Measurements from ENCODE around the gene RNF208. TPM values are rescaled to one million over a fixed set of nuclear protein-coding genes. Genes with fewer than 3 reads are reported as not detected.

The RNF208 gene
- total and polyA plus RNA-seq, 9 of the 15 experiments (the other 6 are each of a cell fraction or from before 2014, with no cell fraction given): 0.15 to 6.9 (median 0.50) TPM; not detected in 2

- TF ChIP-seq, protein P1, sequence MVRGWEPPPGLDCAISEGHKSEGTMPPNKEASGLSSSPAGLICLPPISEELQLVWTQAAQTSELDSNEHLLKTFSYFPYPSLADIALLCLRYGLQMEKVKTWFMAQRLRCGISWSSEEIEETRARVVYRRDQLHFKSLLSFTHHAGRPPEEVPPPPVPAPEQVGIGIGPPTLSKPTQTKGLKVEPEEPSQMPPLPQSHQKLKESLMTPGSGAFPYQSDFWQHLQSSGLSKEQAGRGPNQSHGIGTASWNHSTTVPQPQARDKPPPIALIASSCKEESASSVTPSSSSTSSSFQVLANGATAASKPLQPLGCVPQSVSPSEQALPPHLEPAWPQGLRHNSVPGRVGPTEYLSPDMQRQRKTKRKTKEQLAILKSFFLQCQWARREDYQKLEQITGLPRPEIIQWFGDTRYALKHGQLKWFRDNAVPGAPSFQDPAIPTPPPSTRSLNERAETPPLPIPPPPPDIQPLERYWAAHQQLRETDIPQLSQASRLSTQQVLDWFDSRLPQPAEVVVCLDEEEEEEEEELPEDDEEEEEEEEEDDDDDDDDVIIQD (CRISPR knock-in tag; IDR thresholded peaks at IDR 0.05): no peak
- peak; percentile 9 for TF ChIP-seq CTCFL (IDR thresholded peaks at IDR 0.05; ENCODE audit: borderline replicate concordance, insufficient read depth, low read depth, low read length, poor library complexity, severe bottlenecking)
- no peak for TF ChIP-seq ZKSCAN8 (CRISPR knock-in tag; IDR thresholded peaks at IDR 0.05)
- 0 out of 2 replicates have a peak, but pooled peaks have one; percentile 21 for TF ChIP-seq ETV5 (CRISPR knock-in tag; IDR thresholded peaks at IDR 0.05; ENCODE audit: low read depth)
- no peak for TF ChIP-seq MLX (CRISPR knock-in tag; conservative IDR thresholded peaks at IDR 0.05)
- TF ChIP-seq MEIS2 (IDR thresholded peaks at IDR 0.05; ENCODE audit: partially characterized antibody): peak; percentile 80
- TF ChIP-seq SMARCC2 (IDR thresholded peaks at IDR 0.05; ENCODE audit: low read depth): no peak
- no peak for TF ChIP-seq SREBF2 (CRISPR knock-in tag; IDR thresholded peaks at IDR 0.05)
- no peak for TF ChIP-seq ZNF174 (CRISPR knock-in tag; IDR thresholded peaks at IDR 0.05)
- no peak for TF ChIP-seq LCOR (CRISPR knock-in tag; IDR thresholded peaks at IDR 0.05)
- no peak for TF ChIP-seq HIVEP1 (CRISPR knock-in tag; IDR thresholded peaks at IDR 0.05)
- TF ChIP-seq SIRT6 (IDR thresholded peaks at IDR 0.05; ENCODE audit: low read depth, low read length): no peak
- peak; percentile 56 for TF ChIP-seq DACH1 (IDR thresholded peaks at IDR 0.05; ENCODE audit: partially characterized antibody)
- peak; percentile 59 to 91 (median 83) for TF ChIP-seq CTCF (IDR thresholded peaks at IDR 0.05 in 2 of 3, conservative IDR thresholded peaks at IDR 0.05 in 1 of 3; ENCODE audit: insufficient read depth in 2 of 3, low read depth in 1 of 3, low read length in 3 of 3)
- TF ChIP-seq, protein P2, sequence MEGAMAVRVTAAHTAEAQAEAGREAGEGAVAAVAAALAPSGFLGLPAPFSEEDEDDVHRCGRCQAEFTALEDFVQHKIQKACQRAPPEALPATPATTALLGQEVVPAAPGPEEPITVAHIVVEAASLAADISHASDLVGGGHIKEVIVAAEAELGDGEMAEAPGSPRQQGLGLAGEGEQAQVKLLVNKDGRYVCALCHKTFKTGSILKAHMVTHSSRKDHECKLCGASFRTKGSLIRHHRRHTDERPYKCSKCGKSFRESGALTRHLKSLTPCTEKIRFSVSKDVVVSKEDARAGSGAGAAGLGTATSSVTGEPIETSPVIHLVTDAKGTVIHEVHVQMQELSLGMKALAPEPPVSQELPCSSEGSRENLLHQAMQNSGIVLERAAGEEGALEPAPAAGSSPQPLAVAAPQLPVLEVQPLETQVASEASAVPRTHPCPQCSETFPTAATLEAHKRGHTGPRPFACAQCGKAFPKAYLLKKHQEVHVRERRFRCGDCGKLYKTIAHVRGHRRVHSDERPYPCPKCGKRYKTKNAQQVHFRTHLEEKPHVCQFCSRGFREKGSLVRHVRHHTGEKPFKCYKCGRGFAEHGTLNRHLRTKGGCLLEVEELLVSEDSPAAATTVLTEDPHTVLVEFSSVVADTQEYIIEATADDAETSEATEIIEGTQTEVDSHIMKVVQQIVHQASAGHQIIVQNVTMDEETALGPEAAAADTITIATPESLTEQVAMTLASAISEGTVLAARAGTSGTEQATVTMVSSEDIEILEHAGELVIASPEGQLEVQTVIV (CRISPR knock-in tag; IDR thresholded peaks at IDR 0.05; ENCODE audit: borderline replicate concordance): no peak
- TF ChIP-seq, protein P3, sequence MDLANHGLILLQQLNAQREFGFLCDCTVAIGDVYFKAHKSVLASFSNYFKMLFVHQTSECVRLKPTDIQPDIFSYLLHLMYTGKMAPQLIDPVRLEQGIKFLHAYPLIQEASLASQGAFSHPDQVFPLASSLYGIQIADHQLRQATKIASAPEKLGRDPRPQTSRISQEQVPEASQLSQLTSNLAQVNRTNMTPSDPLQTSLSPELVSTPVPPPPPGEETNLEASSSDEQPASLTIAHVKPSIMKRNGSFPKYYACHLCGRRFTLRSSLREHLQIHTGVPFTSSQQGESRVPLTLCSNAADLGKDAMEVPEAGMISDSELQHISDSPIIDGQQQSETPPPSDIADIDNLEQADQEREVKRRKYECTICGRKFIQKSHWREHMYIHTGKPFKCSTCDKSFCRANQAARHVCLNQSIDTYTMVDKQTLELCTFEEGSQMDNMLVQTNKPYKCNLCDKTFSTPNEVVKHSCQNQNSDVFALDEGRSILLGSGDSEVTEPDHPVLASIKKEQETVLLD (IDR thresholded peaks at IDR 0.05): peak; percentile 79
Measured at GRCh38 chr9:137188490-137189296, 33.3 kb downstream of the RNF208 start, which contains the start of the genes ANAPC2 and SSNA1 (continued).

Data from K562 (cell line).